GM19395 (cell line): ENCODE data around the gene ZNF44.

ENCODE experiments used
- ATAC-seq: cut with Tn5 transposase; IDR thresholded peaks from one replicate; pipeline ENCODE4 v1.9.1; 2021; ENCODE audit warnings: mild to moderate bottlenecking, moderate library complexity; ENCODE audit not compliant: unreplicated experiment

Gene ZNF44

DNA sequence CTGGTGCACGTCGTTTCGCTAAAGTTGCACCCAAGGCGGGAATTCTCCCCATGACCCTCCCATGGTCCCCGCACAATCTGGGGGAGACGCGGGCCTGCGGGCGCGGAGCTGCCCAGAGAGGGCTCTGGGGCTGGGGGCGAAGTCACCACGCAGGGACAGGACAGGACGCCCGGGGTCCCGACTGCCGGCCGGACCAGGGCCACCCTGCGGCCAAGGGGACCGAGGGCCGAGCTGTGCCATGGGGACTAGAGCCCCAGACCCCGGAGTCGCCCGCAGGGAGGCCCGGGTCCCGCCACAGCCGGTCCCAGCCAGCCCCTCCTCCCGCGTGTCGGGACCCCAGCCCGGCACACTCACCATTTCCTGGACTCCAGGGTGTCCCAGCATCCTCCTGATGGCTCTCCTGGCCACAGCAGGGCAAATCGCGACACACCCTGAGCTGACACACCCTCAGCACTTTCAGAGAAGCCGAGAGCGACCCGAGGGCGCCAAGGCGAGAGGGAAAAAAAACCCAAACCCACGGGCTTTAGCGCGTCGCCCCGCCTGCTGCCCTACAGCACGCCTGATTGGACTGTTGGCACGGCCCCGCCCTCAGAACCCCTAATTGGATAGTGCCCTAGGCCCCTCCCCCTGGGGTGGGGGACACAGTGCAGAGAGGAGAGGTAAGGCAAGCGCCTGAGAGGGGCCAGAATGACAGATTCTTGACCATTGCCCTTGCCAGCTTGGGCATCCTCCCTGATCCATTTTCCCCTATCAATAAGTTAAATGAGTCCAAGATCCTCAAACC is 28.6 kb downstream of the ZNF44 start:
- ATAC-seq = no peak

DNA sequence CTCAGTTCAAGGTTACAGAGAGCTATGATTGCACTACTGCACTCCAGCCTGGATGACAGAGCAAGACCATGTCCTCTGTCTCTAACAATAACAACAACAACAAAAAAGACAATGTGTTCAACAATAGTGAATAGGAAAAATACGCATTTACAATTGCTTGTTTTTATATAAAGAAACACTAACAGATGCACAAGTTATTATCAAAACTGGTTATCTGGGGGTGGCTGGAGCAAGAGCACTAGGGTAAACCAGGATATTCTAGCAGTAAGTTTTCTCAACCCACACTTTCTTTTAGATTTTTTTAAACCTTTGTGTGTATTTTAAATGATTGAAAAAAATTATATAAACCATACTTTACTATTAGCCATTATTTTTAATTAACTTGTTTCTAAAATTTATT is 33.1 kb downstream of the ZNF44 start:
- ATAC-seq = no peak

DNA sequence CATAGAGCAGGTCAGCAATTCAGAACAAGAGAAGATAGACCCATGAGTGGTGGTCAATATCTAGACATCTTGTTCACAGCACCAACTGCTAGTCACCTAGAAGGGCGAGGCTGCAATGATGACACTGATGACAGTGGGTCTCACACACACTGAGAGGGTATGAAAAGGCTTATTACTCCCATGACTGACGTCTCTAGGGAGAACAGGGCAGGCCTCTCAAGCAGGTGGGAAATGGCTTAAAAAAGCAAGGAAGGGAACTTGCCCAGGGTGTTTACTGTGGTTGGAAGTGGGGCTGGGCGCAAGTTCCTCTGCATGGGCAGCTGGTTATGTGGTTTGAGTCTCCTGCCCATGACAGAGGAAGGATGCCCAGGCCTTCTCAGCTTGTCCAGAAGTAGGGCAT is 33.8 kb downstream of the ZNF44 start:
- no peak for ATAC-seq

DNA sequence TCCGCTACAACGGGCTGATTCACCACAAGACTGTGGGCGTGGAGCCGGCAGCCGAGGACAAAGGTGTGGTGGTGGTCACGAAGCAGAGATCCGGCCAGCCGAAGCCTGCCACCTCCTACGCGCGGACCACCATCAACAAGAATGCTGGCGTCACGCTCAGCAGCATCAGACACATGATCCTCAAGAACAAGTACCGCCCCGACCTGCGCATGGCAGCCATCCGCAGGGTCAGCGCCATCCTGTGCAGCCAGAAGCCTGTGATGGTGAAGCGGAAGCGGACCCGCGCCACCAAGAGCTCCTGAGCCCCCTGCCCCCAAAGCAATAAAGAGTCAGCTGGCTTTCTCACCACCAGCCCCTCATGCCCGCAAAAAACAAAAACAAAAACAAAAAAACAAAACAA is 34.4 kb downstream of the ZNF44 start:
- no peak for ATAC-seq

DNA sequence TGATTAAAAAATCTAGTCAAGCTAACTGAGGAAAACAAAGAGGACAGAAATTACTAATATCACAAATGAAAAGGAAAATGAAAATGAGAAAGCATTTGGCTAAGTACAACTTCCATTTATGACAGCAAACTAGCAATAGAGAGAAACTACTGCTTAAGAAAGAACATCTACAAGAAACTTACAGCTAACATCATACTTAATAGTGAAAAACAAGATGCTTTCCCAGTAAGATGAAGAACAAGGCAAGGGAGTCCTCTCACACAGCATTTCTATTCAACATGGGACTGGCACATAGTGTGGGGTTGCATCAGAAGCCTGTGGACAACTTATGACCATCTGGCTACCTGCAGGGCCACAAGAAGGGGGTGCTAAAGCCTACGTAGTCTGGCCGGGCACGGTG is 39.3 kb downstream of the ZNF44 start:
- no peak for ATAC-seq

DNA sequence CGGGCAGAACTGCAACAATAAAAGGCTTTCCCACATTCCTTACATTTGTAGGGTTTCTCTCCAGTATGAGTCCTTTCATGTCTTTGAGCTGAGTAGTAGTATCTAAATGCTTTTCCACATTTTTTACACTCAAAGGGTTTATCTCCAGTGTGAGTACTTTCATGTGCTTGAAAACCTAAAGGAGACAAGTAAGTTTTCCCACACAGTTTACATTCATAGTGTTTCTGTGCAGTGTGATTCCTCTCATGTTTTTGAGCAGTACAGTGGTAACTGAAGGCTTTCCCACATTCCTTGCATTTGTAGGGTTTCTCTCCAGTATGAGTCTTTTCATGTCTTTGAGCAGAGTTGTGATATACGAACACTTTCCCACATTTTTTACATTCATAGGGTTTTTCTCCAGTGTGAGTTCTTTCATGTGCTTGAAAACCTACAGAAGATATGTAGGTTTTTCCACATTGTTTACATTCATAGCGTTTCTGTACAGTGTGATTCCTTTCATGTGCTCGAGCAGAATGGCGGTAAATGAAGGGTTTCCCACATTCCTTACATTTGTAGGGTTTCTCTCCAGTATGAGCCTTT is 47.0 kb downstream of the ZNF44 start:
- no peak for ATAC-seq

DNA sequence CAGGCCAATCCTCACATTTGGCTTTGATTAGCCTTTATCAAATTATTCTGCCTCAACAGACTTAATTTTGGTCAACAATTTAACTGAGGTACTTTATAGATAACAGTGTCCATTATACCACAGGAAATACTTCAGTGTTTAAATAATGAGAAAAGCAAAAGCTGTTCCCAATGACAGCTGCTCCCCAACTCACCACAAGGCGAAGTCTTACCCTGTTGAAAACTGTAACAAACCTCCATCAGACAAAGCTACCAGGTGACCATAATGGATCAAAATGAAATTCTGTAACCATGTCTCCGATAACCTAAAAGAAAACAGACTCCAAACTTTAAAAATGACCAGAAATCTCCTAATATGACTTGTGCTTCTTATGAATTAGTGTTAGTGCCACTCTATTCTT is 50.3 kb downstream of the ZNF44 start:
- ATAC-seq = no peak

DNA sequence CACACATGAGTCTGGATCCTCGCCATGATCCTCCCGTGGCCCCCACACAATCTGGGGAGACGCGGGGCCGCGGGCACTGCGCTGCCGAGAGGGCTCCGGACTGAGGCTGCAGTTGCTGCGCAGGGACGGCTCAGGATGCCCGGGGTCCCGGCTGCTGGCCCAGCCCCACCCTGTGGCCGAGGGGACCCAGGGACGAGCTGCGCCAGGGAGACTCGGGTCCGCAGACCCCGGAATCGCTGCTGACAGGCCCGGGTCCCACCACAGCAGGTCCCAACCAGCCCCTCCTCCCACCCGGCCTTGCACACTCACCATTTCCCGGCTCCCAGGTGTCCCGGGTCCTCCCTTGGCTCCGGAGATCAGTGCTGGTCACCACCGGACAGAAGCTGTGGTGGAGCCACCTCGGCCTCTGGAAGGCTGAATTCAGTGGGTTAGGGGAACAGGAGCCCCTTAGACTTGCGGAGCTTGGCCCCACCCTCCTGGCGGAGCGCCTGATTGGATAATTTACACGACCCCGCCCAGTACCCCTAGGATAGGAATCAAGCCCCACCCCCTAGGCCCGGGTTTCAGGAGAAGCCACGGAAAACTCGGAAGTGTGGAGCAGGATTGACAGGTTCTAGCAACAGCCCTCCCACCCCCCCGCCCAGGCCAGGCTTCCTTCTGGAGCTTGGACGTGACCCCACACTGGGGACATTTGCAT is 57.4 kb downstream of the ZNF44 start:
- ATAC-seq = no peak

DNA sequence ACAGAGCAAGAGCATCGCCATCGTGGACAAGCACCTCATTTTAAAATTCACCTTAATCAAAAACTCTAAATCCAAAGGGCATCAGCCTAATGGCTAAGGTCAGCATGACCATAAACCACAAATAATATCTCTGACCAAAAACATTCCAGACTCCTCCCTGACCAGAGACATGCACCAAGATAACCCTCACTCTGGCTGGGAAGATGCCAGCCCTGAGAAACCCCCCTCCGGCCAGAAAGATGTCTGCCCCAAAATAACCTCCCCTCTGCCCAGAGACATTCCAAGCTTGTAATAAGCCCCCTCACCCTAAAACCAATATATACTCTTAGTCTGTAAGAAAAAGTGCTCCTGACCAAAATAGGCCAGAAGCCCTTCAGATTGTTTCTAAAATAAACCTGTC is 61.7 kb downstream of the ZNF44 start:
- ATAC-seq = no peak

DNA sequence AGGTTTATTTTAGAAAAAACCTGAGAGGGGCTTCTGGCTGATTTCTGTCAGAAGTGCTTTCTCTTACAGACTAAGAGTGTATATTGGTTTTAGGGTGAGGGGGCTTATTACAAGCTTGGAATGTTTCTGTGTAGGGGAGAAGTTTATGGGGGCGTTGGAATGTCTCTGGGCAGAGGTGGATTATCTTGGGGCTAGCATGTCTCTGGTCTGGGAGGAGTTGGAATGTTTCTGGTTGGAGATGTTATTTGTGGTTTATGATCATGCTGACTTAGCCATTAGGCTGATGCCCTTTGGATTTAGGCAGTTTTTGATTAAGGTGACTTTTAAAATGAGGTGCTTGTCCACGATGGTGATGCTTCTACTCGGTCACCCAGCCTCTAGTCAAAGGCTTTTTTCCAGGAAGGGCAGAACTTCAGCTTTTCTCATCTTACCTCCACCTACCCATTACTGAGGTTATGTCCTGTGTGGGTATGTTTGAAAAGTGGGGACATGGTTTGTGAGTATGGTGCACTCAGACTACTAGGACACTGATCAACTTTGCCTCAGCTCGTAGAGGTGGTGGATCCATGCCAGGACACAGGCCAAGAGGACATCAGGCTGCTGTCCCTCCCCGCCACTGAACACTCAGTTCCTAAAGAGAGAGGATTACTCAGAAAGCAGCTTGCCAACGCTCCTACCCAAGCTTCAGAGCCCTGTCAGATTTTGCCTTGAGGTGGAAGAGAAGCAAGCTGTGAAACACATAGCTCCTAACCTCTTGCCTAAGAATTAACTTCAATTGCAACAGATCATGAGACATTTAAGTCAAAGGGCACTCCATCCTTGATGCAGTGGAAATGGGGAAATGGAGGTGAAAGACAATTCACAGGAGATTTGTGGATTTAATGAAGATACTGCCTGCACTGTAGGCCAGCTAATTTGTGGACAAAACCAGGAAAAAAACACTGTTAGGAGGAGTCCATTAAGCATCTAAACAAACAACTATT is 63.6 kb downstream of the ZNF44 start:
- ATAC-seq = no peak

DNA sequence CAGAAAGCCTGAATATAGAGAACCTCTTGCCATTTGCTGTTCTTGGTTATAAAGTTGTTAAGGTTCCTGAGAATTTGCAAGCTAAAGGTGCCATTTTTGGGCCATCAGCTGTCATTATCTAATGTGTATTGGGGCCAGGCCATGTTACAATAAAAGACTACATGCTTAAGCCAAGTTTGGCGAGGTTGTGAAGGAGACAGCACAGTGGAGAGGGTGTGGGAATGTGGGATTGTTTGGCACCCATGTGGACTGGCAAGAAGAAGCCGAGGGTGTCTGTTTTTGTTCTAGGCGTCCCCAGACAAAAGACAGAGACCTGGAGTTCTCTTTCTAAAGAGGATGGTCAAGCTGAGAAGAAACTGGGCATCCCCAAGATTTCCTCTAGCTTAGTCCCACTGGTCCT is 64.7 kb downstream of the ZNF44 start:
- no peak for ATAC-seq

DNA sequence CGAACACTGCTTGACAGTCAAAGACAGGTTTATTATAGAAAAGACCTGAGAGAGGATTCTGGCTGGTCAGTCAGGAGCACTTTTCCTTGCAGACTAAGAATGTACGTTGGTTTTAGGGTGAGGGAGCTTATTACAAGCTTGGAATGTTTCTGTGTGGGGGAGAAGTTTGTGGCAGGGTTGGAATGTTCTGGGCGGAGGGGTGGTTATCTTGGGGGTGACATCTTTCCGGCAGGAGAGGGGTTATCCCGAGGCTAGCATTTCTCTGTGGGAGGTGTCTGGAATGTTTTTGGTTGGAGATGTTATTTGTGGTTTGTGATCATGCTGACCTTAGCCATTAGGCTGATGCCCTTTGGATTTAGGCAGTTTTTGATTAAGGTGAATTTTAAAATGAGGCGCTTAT is 70.0 kb downstream of the ZNF44 start:
- no peak for ATAC-seq

DNA sequence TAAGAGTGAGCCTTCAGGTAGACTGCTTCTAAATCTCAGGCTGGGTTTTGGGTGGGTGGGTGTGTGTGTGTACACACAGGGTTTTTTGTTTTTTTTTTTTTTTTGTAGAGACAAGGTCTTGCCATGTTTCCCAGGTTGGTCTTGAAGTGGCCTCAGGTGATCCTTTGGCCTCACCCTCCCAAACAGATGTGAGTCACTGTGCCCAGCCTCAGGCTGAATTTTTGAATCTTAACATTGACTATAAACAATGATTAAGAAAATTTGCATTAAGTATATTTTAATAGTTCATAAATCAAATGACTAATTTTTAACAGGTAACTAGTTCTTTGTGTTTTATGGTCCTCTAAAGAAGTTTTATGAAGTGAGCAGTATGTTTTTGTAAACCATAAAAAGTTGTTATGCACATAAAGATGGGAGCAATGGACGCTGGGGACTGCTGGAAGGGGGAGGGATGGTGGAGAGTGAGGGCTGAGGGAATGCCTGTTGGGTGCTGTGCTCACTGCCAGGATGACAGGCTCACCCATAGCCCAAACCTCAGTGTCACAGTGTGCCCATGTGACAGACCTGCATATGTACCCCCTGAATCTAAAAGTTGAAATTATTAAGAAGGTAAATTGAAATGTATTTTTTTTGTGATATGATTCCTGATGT is 71.6 kb downstream of the ZNF44 start:
- ATAC-seq = no peak
